ENCODE results near the gene CLRN3.

CLRN3 gene

GRCh38 chr10:127854769-127855590 lies 37.8 kb downstream of the CLRN3 start:
- no peak for DNase-seq (ENCODE audit: low read depth)
- TF ChIP-seq CTCF (IDR thresholded peaks at IDR 0.05; ENCODE audit: insufficient read depth, low read depth, low read length, missing control alignments), result no peak
- H3K4me3 ChIP-seq (ENCODE audit: low read length), result no peak overlapping the region

GRCh38 chr10:127853868-127854768 lies 38.6 kb downstream of the CLRN3 start:
- H3K4me3 ChIP-seq (ENCODE audit: low read length), result no peak overlapping the region
- peak; percentile 73 for DNase-seq (ENCODE audit: low read depth)
- peak; percentile 85 for TF ChIP-seq CTCF (IDR thresholded peaks at IDR 0.05; ENCODE audit: insufficient read depth, low read depth, low read length, missing control alignments)

- no peak for TF ChIP-seq CTCF (IDR thresholded peaks at IDR 0.05; ENCODE audit: insufficient read depth, low read depth, low read length, missing control alignments)
- no peak overlapping the region for H3K4me3 ChIP-seq (ENCODE audit: low read length)
- DNase-seq (ENCODE audit: low read depth), result no peak
Measured at GRCh38 chr10:127852456-127852855, 40.3 kb downstream of the CLRN3 start.

GRCh38 chr10:127851661-127852194 lies 41.0 kb downstream of the CLRN3 start:
- TF ChIP-seq CTCF (IDR thresholded peaks at IDR 0.05; ENCODE audit: insufficient read depth, low read depth, low read length, missing control alignments), result no peak
- no peak for DNase-seq (ENCODE audit: low read depth)
- no peak overlapping the region for H3K4me3 ChIP-seq (ENCODE audit: low read length)

GRCh38 chr10:127850944-127851343 lies 41.8 kb downstream of the CLRN3 start:
- H3K4me3 ChIP-seq (ENCODE audit: low read length), result no peak overlapping the region
- TF ChIP-seq CTCF (IDR thresholded peaks at IDR 0.05; ENCODE audit: insufficient read depth, low read depth, low read length, missing control alignments), result no peak
- DNase-seq (ENCODE audit: low read depth), result no peak

- H3K4me3 ChIP-seq (ENCODE audit: low read length), result no peak overlapping the region
- no peak for DNase-seq (ENCODE audit: low read depth)
- TF ChIP-seq CTCF (IDR thresholded peaks at IDR 0.05; ENCODE audit: insufficient read depth, low read depth, low read length, missing control alignments), result no peak
Measured at GRCh38 chr10:127849921-127850320, 42.8 kb downstream of the CLRN3 start.
